ENCODE measurements around the gene P3H4. TPM values are rescaled to one million over a fixed set of nuclear protein-coding genes. Genes with fewer than 3 reads are reported as not detected.
A peak's percentile ranks its signal among the peaks of the same experiment; 100 is the strongest.

The P3H4 gene
- total RNA-seq, 1 donor from 2014 or later: 9.2 TPM

DNA sequence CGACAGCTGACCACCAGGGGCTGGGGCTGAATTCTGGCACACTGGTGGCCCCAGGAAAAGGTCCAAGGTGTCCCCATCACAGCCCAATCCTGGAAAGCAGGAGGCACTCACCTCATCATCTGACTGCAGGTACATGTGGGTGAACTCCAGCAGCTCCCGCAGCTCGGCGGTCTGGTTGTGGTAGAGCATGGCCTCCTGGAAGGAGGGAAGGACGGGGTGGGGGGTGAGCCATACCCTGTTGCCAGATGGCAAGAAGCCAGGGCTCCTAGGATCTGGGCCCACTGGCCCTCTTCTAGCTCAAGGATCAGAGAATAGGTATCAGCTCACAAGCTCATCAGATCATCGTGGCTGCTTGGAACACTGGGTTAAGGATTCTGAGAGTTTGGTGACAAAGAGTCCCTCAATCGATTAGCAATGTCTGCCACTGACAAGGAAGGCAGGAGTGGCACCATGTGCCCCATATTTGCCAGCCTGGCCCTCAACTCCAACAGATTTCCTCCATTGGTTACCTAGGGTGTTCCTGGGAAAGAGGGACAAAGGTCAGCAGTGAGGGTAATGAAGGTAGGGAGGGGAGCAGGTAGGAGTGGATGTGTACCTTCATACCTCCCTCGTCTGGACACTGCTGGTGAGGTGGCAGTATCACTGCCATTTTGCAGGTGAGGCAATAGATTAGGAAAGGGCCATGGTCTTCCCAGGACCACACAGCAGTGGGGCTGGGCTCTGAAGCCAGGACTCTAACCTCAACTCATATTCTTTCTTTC is 4.9 kb downstream of the P3H4 start:
- Histone ChIP-seq H3K4me3 (no peak overlapping the region), H3K27me3 (ENCODE audit: low read depth) (no peaks in the 10 kb centered on the region), H3K27ac (no peak overlapping the region), H3K4me1 (peaks cover 20% of the 10 kb centered on the region), H3K9me3 (no peaks in the 10 kb centered on the region), H3K36me3 (no peaks in the 10 kb centered on the region)
- DNase-seq (no peak), ATAC-seq (no peak)
- TF ChIP-seq, protein P1, sequence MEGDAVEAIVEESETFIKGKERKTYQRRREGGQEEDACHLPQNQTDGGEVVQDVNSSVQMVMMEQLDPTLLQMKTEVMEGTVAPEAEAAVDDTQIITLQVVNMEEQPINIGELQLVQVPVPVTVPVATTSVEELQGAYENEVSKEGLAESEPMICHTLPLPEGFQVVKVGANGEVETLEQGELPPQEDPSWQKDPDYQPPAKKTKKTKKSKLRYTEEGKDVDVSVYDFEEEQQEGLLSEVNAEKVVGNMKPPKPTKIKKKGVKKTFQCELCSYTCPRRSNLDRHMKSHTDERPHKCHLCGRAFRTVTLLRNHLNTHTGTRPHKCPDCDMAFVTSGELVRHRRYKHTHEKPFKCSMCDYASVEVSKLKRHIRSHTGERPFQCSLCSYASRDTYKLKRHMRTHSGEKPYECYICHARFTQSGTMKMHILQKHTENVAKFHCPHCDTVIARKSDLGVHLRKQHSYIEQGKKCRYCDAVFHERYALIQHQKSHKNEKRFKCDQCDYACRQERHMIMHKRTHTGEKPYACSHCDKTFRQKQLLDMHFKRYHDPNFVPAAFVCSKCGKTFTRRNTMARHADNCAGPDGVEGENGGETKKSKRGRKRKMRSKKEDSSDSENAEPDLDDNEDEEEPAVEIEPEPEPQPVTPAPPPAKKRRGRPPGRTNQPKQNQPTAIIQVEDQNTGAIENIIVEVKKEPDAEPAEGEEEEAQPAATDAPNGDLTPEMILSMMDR (IDR thresholded peaks at IDR 0.05): no peak
- intact Hi-C loops (cut with DNase I): no loop called here

DNA sequence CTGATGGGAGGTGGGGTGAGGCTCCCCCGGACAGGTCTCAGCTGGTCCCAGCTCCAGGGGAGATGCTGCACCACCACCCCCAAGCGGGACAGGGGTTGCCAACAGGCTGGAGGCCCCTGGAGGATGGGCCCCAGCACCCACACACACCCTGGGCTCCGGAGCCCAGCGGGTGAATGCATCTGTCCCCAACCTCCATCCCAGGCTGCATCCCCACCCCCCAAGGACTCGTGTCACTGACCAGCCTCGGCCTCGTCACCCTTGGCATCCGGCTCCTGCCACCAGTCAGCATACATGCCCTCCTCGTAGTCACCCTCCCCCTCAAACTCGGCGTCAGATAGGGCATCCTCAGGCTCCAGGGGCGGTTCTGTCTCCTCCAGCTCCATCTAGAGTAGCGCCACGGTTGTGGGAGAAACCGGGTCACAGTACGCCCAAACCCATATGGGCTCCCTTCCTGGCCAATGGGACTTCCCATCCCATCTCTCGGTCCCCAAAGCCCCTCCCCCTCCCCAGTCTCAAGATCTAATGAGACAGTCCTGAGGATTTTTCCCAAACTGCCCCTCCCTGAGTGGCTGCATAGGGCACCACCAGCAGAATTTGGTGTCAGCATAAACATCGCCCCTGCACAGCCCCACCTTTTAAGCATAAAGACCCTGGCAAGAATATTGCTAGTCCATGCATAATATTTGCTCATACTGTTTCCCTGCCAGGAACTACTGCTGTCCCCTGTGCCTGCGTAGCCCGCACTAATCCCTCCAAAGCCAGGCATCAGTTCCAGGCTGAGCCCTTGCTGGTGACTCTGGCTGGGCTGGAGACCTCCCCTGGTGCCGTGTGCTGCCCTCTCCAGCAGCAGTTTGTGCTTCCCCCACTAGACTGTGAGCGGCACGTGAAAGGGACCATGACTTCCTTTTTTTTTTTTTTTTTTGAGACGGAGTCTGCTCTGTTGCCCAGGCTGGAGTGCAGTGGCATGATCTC is 8.4 kb downstream of the P3H4 start:
- intact Hi-C loops (cut with DNase I): no loop called here
- Histone ChIP-seq H3K4me1 (peaks cover 10% of the 10 kb centered on the region), H3K27ac (no peak overlapping the region), H3K27me3 (ENCODE audit: low read depth) (no peaks in the 10 kb centered on the region), H3K9me3 (no peaks in the 10 kb centered on the region), H3K36me3 (no peaks in the 10 kb centered on the region), H3K4me3 (no peak overlapping the region)
- TF ChIP-seq, protein P1 (IDR thresholded peaks at IDR 0.05): no peak
- no peak for DNase-seq
- ATAC-seq: no peak

DNA sequence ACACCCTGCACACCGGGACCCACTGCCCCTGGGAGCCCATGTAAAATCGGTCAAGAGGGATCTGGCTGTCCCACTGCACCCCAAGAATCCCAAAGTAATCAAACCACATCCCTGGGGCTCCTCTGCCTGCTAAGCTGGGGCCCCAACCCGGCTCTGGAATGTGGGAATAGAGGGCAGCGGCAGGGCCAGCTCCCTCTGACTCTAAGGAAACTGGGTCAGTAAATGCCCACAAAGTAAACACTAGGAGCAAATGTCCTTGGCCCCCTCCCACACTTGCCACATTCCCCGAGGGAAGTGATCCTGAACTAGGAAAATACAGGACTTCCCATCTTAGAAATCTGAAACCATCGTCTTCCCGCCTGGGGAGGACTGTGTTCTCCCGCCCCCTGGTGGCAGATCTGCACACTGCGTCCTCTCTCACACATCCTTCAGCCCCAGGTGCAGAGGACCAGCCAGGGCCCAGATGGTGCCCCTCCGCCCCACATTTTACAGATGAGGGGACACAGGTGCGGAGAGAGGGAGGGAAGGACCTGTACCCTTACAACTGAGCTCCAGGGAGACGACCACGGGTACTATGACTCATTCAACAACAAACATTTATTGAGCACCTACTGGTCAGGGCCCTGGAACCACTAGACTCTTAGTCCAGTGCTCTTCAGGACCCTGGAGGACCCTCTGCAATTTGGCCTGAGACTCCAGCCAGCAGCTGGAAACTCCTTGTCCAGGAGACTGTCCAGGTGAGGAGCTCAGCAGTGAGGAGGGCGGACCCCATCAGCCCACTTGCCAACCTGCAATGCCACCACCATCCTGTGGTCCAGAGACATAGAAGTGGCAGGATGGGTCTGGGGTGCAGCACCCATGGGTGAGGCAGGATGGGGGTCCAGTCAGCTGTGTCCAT is 10.1 kb downstream of the P3H4 start:
- Histone ChIP-seq H3K4me3 (no peak overlapping the region), H3K27ac (peak overlapping the region; percentile 31), H3K27me3 (ENCODE audit: low read depth) (no peaks in the 10 kb centered on the region), H3K9me3 (no peaks in the 10 kb centered on the region), H3K4me1 (peaks cover 10% of the 10 kb centered on the region), H3K36me3 (no peaks in the 10 kb centered on the region)
- TF ChIP-seq, protein P1 (IDR thresholded peaks at IDR 0.05): peak; percentile 96
- intact Hi-C loops (cut with DNase I): no loop called here
- ATAC-seq (peak; percentile 87 to 90), DNase-seq (peak; percentile 87)

DNA sequence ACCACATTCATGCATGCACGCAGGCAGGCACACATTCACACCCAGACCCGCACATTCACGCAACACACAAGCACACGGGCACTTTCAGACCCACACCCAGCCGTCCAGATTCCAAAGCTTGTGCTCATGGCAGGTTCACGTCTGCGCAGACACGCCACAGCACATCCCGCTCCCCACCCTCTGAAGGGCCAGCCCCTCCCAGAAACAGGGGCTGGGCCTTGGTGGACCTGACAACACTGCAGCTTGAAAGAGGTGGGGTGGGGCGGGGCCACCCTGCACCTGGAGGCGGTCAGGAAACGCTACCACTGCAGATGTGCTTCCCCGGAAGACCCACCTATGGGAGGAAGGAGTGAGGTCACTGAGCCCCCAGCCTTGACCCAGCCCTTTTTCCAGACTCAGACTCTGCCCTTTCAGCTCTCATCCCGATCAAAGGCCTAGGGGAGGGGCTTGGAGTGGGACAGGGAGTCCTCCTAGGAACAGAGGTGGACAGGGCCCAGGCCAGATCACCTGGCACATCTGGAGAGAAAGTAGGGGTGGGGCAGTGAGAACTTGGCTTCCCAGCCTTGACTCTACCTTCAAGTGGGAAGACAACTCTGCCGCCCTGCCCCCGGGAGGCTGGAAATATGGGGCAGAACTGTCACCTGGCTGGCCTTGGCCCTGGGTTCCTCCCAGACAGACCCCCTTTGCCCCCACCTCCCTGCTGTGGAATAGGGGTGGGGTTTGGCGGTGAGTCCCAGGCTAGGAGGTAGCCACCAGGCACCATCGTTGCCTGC is 11.0 kb downstream of the P3H4 start:
- H3K9me3 ChIP-seq: no peaks in the 10 kb centered on the region
- TF ChIP-seq, protein P1 (IDR thresholded peaks at IDR 0.05): no peak
- peak overlapping the region; percentile 31 for H3K27ac ChIP-seq
- no peak overlapping the region for H3K4me3 ChIP-seq
- intact Hi-C loops (cut with DNase I): no loop called here
- H3K27me3 ChIP-seq (ENCODE audit: low read depth): no peaks in the 10 kb centered on the region
- no peaks in the 10 kb centered on the region for H3K36me3 ChIP-seq
- ATAC-seq (peak; percentile 88 to 93), DNase-seq (peak; percentile 79)
- H3K4me1 ChIP-seq: peaks cover 10% of the 10 kb centered on the region

All from lower lobe of right lung (tissue), 2 donors.